Hepatocyte (in vitro differentiated cells): ENCODE data around the gene CCDC60. TPM values are rescaled to one million over a fixed set of nuclear protein-coding genes. Genes with fewer than 3 reads are reported as not detected.

Source experiments
- DNase-seq: peaks from one replicate; pipeline ENCODE4 v3.0.0-alpha.2; 2016; ENCODE audit warnings: low spot score
- H2AFZ ChIP-seq: fragments of 200-600 bp; sonication (generic); 2 replicates; pipeline ENCODE4 v1.6.0; 2016; ENCODE audit warnings: antibody characterized with exemption, mild to moderate bottlenecking
- H3K27ac ChIP-seq: fragments of 200-600 bp; sonication (generic); 2 replicates; pipeline ENCODE4 v1.5.1; 2016; ENCODE audit warnings: mild to moderate bottlenecking
- H3K27me3 ChIP-seq: fragments of 200-600 bp; sonication (generic); 2 replicates; pipeline ENCODE4 v1.6.1; 2016
- H3K36me3 ChIP-seq: fragments of 200-600 bp; sonication (generic); replicated peaks from 2 replicates; pipeline ENCODE4 v1.5.1; 2016; ENCODE audit warnings: low read depth; ENCODE audit not compliant: insufficient read depth
- H3K4me1 ChIP-seq: fragments of 200-600 bp; sonication (generic); 2 replicates; pipeline ENCODE4 v1.5.1; 2016; ENCODE audit warnings: mild to moderate bottlenecking, moderate library complexity; ENCODE audit not compliant: insufficient read depth
- H3K4me2 ChIP-seq: fragments of 200-600 bp; sonication (generic); 2 replicates; pipeline ENCODE4 v1.6.0; 2016
- H3K4me3 ChIP-seq: fragments of 200-600 bp; sonication (generic); 2 replicates; pipeline ENCODE4 v1.5.1; 2016; ENCODE audit warnings: mild to moderate bottlenecking
- H3K79me2 ChIP-seq: fragments of 200-600 bp; sonication (generic); 2 replicates; pipeline ENCODE4 v1.6.0; 2017; ENCODE audit warnings: mild to moderate bottlenecking
- H3K9me2 ChIP-seq: fragments of 200-600 bp; sonication (generic); replicated peaks from 2 replicates; pipeline ENCODE4 v1.6.0; 2017; ENCODE audit warnings: mild to moderate bottlenecking; ENCODE audit not compliant: insufficient read depth
- H3K9me3 ChIP-seq: fragments of 200-600 bp; sonication (generic); 2 replicates; pipeline ENCODE4 v1.5.1; 2016; ENCODE audit warnings: low read depth, mild to moderate bottlenecking
- H4K20me1 ChIP-seq: fragments of 200-600 bp; sonication (generic); 2 replicates; pipeline ENCODE4 v1.6.0; 2016; ENCODE audit warnings: mild to moderate bottlenecking; ENCODE audit not compliant: insufficient read depth, poor library complexity, severe bottlenecking
- CTCF ChIP-seq: fragments of 200-600 bp; sonication (generic); IDR thresholded peaks from 2 replicates; pipeline ENCODE4 v1.5.1; 2016; ENCODE audit warnings: antibody characterized with exemption, mild to moderate bottlenecking; ENCODE audit not compliant: poor library complexity
- EZH2 ChIP-seq: fragments of 200-600 bp; sonication (generic); IDR thresholded peaks from 2 replicates; pipeline ENCODE4 v1.6.1; 2016; ENCODE audit warnings: antibody characterized with exemption, mild to moderate bottlenecking, borderline replicate concordance
- EZH2phosphoT487 ChIP-seq: fragments of 200-600 bp; sonication (generic); IDR thresholded peaks from one replicate; pipeline ENCODE4 v1.6.1; 2018; ENCODE audit warnings: antibody characterized with exemption, mild to moderate bottlenecking, low read depth, moderate library complexity; ENCODE audit not compliant: unreplicated experiment, severe bottlenecking
- whole genome bisulfite sequencing: methylation state at CpG from one replicate; pipeline ENCODE4 v1.1.6; 2016; ENCODE audit warnings: low lambda C conversion rate; ENCODE audit errors: missing lambda C conversion rate; 5-methylcytosine and 5-hydroxymethylcytosine counted together
- polyA plus RNA-seq: library from polyadenylated mRNA; unstranded; fragments of >200 nt; fragmentation: Nextera tagmentation; extraction: Ambion mirVana; gene quantifications from 2 replicates; pipeline ENCODE4 v1.2.1, GENCODE V29; 2016
- total RNA-seq: library from RNA; depleted of rRNA; stranded (reverse); fragments of >200 nt; gene quantifications from 2 replicates; pipeline ENCODE4 v1.2.3, GENCODE V29; 2014

The CCDC60 gene
- total and polyA plus RNA-seq, 2 experiments from 2014 or later = 0.47 TPM; not detected in 1

- TF ChIP-seq CTCF (no peak), EZH2phosphoT487 (no peak), EZH2 (no peak)
- Histone ChIP-seq H4K20me1 (no peaks in the 10 kb centered on the region), H3K27ac (no peak overlapping the region), H3K9me2 (no peaks in the 10 kb centered on the region), H3K4me2 (no peak overlapping the region), H2AFZ (no peak overlapping the region), H3K9me3 (no peaks in the 10 kb centered on the region), H3K27me3 (no peaks in the 10 kb centered on the region), H3K4me1 (no peaks in the 10 kb centered on the region), H3K79me2 (no peaks in the 10 kb centered on the region), H3K36me3 (no peaks in the 10 kb centered on the region), H3K4me3 (no peak overlapping the region)
- WGBS = 86% methylated on average over 6 of the region's 6 CpGs
- DNase-seq = no peak
Observed at GRCh38 chr12:119440803-119441360, 106.4 kb downstream of the CCDC60 start.

DNA sequence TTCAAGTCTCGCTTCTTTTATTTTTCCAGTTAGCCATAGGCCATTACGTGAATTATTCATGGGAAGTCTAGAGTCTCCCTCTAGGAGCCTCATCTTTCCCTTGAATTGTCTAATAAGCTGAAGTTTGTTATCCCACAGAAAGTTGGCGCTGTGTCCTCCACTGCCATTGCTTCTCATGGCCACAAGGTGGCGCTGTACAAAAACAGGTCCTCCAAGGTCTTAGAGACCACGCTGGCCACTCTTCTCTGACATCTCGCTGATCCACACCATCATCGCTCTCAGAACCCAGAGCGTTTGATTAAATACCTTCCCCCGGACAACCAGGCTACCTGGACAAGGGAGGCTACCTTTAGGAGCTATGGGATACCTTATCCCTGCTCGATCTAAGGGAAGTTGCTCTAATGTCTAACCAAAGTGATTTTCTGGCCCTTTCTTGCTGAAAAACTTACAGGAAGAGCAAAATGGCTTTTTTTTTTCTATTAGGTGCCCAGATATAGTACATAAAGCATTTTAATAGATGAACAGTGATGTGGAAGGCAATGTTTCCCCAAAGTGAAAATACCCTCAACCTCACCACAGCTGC lies 110.0 kb downstream of the CCDC60 start:
- Histone ChIP-seq H3K9me2 (no peaks in the 10 kb centered on the region), H3K4me1 (no peaks in the 10 kb centered on the region), H3K9me3 (no peaks in the 10 kb centered on the region), H3K79me2 (no peaks in the 10 kb centered on the region), H2AFZ (no peak overlapping the region), H4K20me1 (no peaks in the 10 kb centered on the region), H3K36me3 (no peaks in the 10 kb centered on the region), H3K27ac (no peak overlapping the region), H3K4me3 (no peak overlapping the region), H3K27me3 (no peaks in the 10 kb centered on the region), H3K4me2 (no peak overlapping the region)
- peak; percentile 62 for DNase-seq
- TF ChIP-seq CTCF (peak; percentile 74), EZH2 (no peak)
- WGBS = 17% methylated on average over 10 of the region's 10 CpGs

DNA sequence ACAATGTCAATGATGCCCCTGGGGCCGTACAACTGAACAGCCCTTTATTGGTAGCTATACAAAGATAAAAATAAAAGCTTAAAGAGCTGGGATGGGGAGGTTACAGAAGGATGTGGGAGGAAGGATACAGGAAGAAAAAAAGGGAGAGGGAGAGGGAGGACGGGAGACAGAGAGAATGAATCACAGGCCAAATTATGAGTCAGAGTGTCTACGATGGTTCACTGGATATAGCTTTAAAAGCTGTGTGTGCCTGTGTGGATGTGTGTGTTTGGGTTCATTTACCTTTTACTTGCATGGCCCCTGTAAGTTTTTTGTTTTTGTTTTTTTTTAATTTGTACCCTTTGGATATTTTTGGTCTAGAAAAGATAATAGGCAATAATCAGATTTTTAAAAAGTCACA lies 111.9 kb downstream of the CCDC60 start:
- no peaks in the 10 kb centered on the region for H3K36me3 ChIP-seq

More for the DNA sequence above, 111.9 kb downstream of the CCDC60 start:
- Histone ChIP-seq H3K4me1 (no peaks in the 10 kb centered on the region), H3K4me2 (no peak overlapping the region), H4K20me1 (no peaks in the 10 kb centered on the region), H2AFZ (no peak overlapping the region), H3K79me2 (no peaks in the 10 kb centered on the region), H3K27ac (no peak overlapping the region), H3K4me3 (no peak overlapping the region), H3K9me2 (no peaks in the 10 kb centered on the region), H3K9me3 (no peaks in the 10 kb centered on the region), H3K27me3 (no peaks in the 10 kb centered on the region)
- WGBS = 52% methylated on average over 3 of the region's 3 CpGs
- TF ChIP-seq CTCF = no peak
- no peak for TF ChIP-seq EZH2
- no peak for TF ChIP-seq EZH2phosphoT487
- no peak for DNase-seq
